ENCODE measurements around the gene SPARC. TPM values are rescaled to one million over a fixed set of nuclear protein-coding genes. Genes with fewer than 3 reads are reported as not detected.
"Not testable (repeated sequence)": the region's sequence is repeated elsewhere in the genome, so short reads cannot be mapped to it uniquely, and the experiment has no call there.

SPARC gene
- total and polyA plus RNA-seq, 2 experiments from 2014 or later, result 6,520 to 20,092 TPM

DNA sequence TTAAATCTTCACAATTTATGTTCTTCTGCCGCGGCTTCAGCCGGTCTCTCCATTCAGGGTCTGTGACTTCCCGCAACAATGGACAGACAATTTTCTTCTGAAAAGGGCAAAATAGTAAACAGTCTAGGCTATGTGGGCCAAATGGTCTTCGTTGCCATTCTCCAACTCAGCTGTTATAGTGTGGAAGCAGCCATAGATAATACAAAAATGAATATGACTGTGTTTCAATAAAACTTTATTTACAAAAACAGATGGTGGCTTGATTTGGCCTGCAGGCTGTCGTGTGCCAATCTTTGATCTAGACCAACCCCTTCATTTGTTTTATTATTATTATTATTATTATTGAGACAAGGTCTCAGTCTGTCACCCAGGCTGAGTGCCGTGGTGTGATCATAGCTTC is 43.7 kb upstream of the SPARC start:
- Histone ChIP-seq H3K27ac (no peak overlapping the region), H4K20me1 (ENCODE audit: insufficient read depth) (no peaks in the 10 kb centered on the region), H3K9me2 (ENCODE audit: insufficient read depth) (no peaks in the 10 kb centered on the region), H3F3A (ENCODE audit: insufficient read depth) (peaks cover 14% of the 10 kb centered on the region), H3K4me3 (no peak overlapping the region), H3K79me2 (ENCODE audit: insufficient read depth) (no peaks in the 10 kb centered on the region), H3K4me2 (ENCODE audit: unreplicated experiment) (no peak overlapping the region), H3K9me3 (ENCODE audit: low read depth) (no peaks in the 10 kb centered on the region), H3K4me1 (ENCODE audit: insufficient read depth) (peaks cover 12% of the 10 kb centered on the region), H2AFZ (no peak overlapping the region), H3K9ac (no peak overlapping the region), H3K27me3 (replicated peaks; ENCODE audit: insufficient read depth) (no peaks in the 10 kb centered on the region), H3K36me3 (ENCODE audit: low read depth) (no peaks in the 10 kb centered on the region)
- 93 to 94% methylated on average over 7 of the region's 7 CpGs for WGBS, 2 experiments (ENCODE audit: low coverage in 1 of 2, low lambda C conversion rate in 2 of 2, missing lambda C conversion rate in 2 of 2)
- TF ChIP-seq EZH2 (IDR thresholded peaks at IDR 0.05; ENCODE audit: insufficient read depth, poor library complexity, severe bottlenecking), result no peak
- TF ChIP-seq EZH2phosphoT487 (IDR thresholded peaks at IDR 0.05; ENCODE audit: insufficient read depth, low read depth), result no peak
- no peak for DNase-seq
- in situ Hi-C loops (cut with MboI), result no loop called here

DNA sequence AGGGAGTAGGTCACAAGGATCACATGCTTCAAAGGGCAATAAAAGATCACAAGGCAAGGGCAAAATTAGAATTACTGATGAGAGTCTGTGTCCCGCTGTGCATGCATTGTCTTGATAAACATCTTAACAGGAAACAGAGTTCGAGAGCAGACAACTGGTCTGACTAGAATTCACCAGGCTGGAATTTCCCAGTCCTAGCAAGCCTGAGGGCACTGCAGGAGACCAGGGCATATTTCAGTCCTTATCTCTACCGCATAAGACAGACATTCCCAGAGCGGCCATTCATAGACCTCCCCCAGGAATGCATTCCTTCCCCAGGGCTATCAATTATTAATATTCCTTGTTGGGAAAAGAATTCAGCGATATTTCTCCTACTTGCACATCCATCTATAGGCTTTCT is 42.9 kb upstream of the SPARC start:
- H3K36me3 ChIP-seq (ENCODE audit: low read depth); H3K4me2 ChIP-seq (ENCODE audit: unreplicated experiment); H3K4me3 ChIP-seq; H3K27ac ChIP-seq; H2AFZ ChIP-seq; H3K9ac ChIP-seq; H4K20me1 ChIP-seq (ENCODE audit: insufficient read depth); DNase-seq; H3K9me3 ChIP-seq (ENCODE audit: low read depth); H3K27me3 ChIP-seq (replicated peaks; ENCODE audit: insufficient read depth); H3K79me2 ChIP-seq (ENCODE audit: insufficient read depth); H3K9me2 ChIP-seq (ENCODE audit: insufficient read depth); in situ Hi-C loops (cut with MboI): not testable (repeated sequence)
- Histone ChIP-seq H3K4me1 (ENCODE audit: insufficient read depth) (peaks cover 12% of the 10 kb centered on the region), H3F3A (ENCODE audit: insufficient read depth) (peaks cover 14% of the 10 kb centered on the region)
- WGBS, 2 experiments (ENCODE audit: low coverage in 1 of 2, low lambda C conversion rate in 2 of 2, missing lambda C conversion rate in 2 of 2), result 93% methylated on average over 5 of the region's 5 CpGs

DNA sequence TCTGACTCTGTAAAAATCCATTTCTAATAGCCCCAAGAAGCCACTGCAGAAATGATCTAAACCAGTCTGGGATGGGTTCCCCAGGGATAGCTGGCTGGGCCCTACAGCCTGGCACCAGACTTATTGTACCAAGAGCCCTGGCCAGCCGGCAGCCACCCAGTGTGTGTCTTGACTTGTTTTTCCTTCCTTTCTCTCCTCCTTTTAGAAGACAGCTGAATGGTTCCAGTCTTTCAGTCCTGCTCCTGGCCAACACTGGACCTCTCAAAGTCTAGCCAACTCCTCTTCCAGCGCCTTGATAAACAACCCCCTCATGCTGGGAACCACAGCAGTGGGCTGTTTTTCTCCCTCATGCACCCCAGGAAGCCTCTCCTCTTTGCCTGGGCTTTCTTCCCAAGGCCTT is 37.6 kb upstream of the SPARC start:
- in situ Hi-C loops (cut with MboI), result no loop called here

DNA sequence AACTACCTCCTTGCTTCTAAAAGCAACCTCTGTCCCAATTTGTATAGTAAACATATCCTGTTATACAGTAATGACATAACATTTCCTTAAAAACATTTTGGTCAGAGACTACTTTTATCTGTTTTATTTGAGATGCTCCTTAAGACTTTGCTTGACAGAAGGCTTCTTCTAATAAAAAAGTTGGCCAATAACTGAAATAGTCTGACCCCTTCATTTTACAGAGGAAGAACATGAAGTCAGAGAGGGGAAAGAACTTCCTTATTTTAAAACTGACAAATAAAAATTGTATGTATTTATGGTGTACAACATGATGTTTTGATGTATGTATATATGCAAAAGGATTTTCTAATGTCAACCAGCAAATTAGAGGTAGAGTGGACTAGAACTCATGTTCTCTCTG is 35.8 kb upstream of the SPARC start:
- in situ Hi-C loops (cut with MboI), result no loop called here
- DNase-seq, result no peak
- Histone ChIP-seq H3K4me1 (ENCODE audit: insufficient read depth) (peaks cover 24% of the 10 kb centered on the region), H3K9me2 (ENCODE audit: insufficient read depth) (no peaks in the 10 kb centered on the region), H3K9ac (no peak overlapping the region), H3K27me3 (replicated peaks; ENCODE audit: insufficient read depth) (no peaks in the 10 kb centered on the region), H3K4me3 (no peak overlapping the region), H2AFZ (no peak overlapping the region), H3F3A (ENCODE audit: insufficient read depth) (peaks cover 28% of the 10 kb centered on the region), H3K4me2 (ENCODE audit: unreplicated experiment) (no peak overlapping the region), H3K27ac (no peak overlapping the region), H3K9me3 (ENCODE audit: low read depth) (no peaks in the 10 kb centered on the region), H4K20me1 (ENCODE audit: insufficient read depth) (no peaks in the 10 kb centered on the region), H3K36me3 (ENCODE audit: low read depth) (no peaks in the 10 kb centered on the region), H3K79me2 (ENCODE audit: insufficient read depth) (no peaks in the 10 kb centered on the region)
- TF ChIP-seq EZH2 (IDR thresholded peaks at IDR 0.05; ENCODE audit: insufficient read depth, poor library complexity, severe bottlenecking), result no peak
- TF ChIP-seq EZH2phosphoT487 (IDR thresholded peaks at IDR 0.05; ENCODE audit: insufficient read depth, low read depth), result no peak

More for the DNA sequence above, 37.6 kb upstream of the SPARC start:
- Histone ChIP-seq H4K20me1 (ENCODE audit: insufficient read depth) (no peaks in the 10 kb centered on the region), H3F3A (ENCODE audit: insufficient read depth) (peaks cover 10% of the 10 kb centered on the region; the same call in 1 of the 2 replicates), H3K4me3 (no peak overlapping the region), H3K9me2 (ENCODE audit: insufficient read depth) (no peaks in the 10 kb centered on the region), H3K79me2 (ENCODE audit: insufficient read depth) (no peaks in the 10 kb centered on the region), H3K9ac (no peak overlapping the region), H3K4me1 (ENCODE audit: insufficient read depth) (peaks cover 8% of the 10 kb centered on the region), H3K27ac (no peak overlapping the region), H3K9me3 (ENCODE audit: low read depth) (no peaks in the 10 kb centered on the region), H3K36me3 (ENCODE audit: low read depth) (no peaks in the 10 kb centered on the region), H3K27me3 (replicated peaks; ENCODE audit: insufficient read depth) (no peaks in the 10 kb centered on the region), H2AFZ (no peak overlapping the region), H3K4me2 (ENCODE audit: unreplicated experiment) (no peak overlapping the region)
- DNase-seq, result no peak
- 21 to 27% methylated on average over 2 of the region's 2 CpGs for WGBS, 2 experiments (ENCODE audit: low coverage in 1 of 2, low lambda C conversion rate in 2 of 2, missing lambda C conversion rate in 2 of 2)
- TF ChIP-seq EZH2phosphoT487 (IDR thresholded peaks at IDR 0.05; ENCODE audit: insufficient read depth, low read depth), result no peak
- no peak for TF ChIP-seq EZH2 (IDR thresholded peaks at IDR 0.05; ENCODE audit: insufficient read depth, poor library complexity, severe bottlenecking)

DNA sequence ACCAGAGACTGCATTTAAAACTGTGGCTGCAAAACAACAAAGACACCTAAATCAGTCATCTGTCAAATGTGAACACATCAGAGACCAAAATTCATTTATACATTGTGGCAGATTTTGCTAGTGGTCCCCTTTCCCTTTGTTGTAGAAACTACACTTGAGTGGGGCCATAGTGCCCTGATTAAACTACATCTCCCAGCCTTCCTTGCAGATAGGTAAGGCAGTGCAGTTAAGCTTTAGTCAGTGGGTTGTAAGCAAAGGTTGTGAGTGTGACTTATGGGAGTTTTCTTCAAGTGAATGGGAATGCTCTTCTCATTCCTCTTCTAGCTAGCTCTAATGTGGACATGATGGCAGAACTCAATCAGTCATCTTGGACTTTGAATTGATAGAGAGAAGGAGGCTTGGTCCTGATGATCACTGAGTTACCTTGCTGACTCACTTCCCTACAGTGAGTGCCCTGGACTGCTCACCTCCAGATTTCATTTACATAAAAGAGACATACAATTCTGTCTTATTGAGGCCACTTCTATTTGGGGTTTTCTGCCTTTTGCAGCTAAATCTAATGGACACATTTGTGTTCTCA is 35.2 kb upstream of the SPARC start:
- H3K4me1 ChIP-seq (ENCODE audit: insufficient read depth), result peaks cover 30% of the 10 kb centered on the region
- TF ChIP-seq EZH2 (IDR thresholded peaks at IDR 0.05; ENCODE audit: insufficient read depth, poor library complexity, severe bottlenecking) (no peak), EZH2phosphoT487 (IDR thresholded peaks at IDR 0.05; ENCODE audit: insufficient read depth, low read depth) (no peak)
- H3K9ac ChIP-seq, result no peak overlapping the region
- no peaks in the 10 kb centered on the region for H3K9me3 ChIP-seq (ENCODE audit: low read depth)
- H4K20me1 ChIP-seq (ENCODE audit: insufficient read depth), result no peaks in the 10 kb centered on the region
- H3K79me2 ChIP-seq (ENCODE audit: insufficient read depth), result 0 out of 2 replicates have a peak, but pooled peaks cover 2% of the 10 kb centered on the region
- no peak overlapping the region for H3K27ac ChIP-seq
- no peak overlapping the region for H3K4me2 ChIP-seq (ENCODE audit: unreplicated experiment)
- H3K27me3 ChIP-seq (replicated peaks; ENCODE audit: insufficient read depth), result no peaks in the 10 kb centered on the region
- H3K4me3 ChIP-seq, result no peak overlapping the region
- in situ Hi-C loops (cut with MboI), result no loop called here
- DNase-seq, result no peak
- H2AFZ ChIP-seq, result no peak overlapping the region
- H3K36me3 ChIP-seq (ENCODE audit: low read depth), result no peaks in the 10 kb centered on the region
- no peaks in the 10 kb centered on the region for H3K9me2 ChIP-seq (ENCODE audit: insufficient read depth)
- H3F3A ChIP-seq (ENCODE audit: insufficient read depth), result peaks cover 34% of the 10 kb centered on the region

All from GM23248 (cell line).